ENCODE measurements around the gene DNAH11.

The DNAH11 gene

DNA sequence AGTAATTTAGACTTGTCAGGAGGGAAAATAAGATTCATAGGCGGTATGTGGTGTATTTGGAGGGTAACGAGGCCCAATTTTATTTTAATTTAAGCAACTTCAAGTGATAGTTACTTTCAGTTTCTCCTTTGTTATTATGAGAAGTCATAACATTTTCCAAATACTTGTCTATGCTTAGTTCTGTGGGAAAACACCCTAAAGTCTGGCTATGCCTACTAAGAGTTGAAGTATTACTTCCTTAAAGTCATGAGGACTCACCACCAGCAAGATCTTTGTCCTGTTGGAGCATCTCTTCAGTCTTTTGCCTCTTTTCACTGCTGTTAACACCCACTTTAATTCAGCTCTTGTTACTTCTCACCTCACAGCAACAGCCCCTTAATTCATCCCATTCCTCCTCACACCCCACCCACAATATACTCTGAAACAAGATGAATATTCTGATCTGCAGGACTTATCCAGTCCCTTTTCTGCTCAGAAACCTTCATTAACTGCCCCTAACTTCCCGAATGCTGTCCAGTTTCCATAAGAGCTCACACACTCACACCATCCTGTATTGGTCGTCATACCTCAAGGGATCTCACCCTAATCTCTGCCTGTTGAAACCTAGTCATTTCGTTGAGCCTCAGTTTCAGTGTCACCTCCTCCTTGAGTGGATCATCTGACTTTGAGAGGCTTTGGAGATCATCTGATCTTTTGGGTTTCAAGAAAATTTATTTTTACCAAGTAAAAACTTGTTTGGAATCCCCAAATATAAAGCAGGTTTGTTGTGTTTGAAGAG is 61.3 kb downstream of the DNAH11 start:
- Histone ChIP-seq H3K79me2 (ENCODE audit: control insufficient read depth, insufficient read depth, low read length, poor library complexity) (no peaks in the 10 kb centered on the region), H3K4me3 (ENCODE audit: low read depth, low read length) (no peak overlapping the region), H2BK12ac (ENCODE audit: low read length) (no peak overlapping the region), H4K91ac (ENCODE audit: low read depth, low read length) (no peak overlapping the region), H3K79me1 (ENCODE audit: low read length) (no peaks in the 10 kb centered on the region), H3K27ac (ENCODE audit: low read depth, low read length) (no peak overlapping the region), H3K9ac (ENCODE audit: low read length) (no peak overlapping the region), H3K9me3 (ENCODE audit: insufficient read depth, low read depth, low read length) (no peaks in the 10 kb centered on the region), H4K12ac (ENCODE audit: low read depth, low read length) (no peak overlapping the region), H3K18ac (ENCODE audit: low read length) (no peak overlapping the region), H3K4ac (ENCODE audit: low read depth, low read length) (no peak overlapping the region), H3K4me1 (ENCODE audit: control insufficient read depth in 1 of 2, insufficient read depth in 2 of 2, low read length in 2 of 2) (no peaks in the 10 kb centered on the region), H3K36me3 (ENCODE audit: control insufficient read depth in 1 of 2, insufficient read depth in 2 of 2, low read length in 2 of 2) (no peaks in the 10 kb centered on the region), H3K4me2 (ENCODE audit: low read length) (no peak overlapping the region), H2AFZ (ENCODE audit: insufficient read depth, low read length, poor library complexity) (no peak overlapping the region), H2AK5ac (ENCODE audit: low read length) (no peak overlapping the region), H3K14ac (ENCODE audit: low read length) (no peak overlapping the region), H2BK120ac (ENCODE audit: insufficient read depth, low read length, poor library complexity) (no peak overlapping the region), H2BK5ac (ENCODE audit: low read depth, low read length, poor library complexity) (no peak overlapping the region), H4K8ac (ENCODE audit: low read depth, low read length) (no peak overlapping the region), H3K27me3 (ENCODE audit: insufficient read depth, low read length) (no peaks in the 10 kb centered on the region), H3K23ac (ENCODE audit: low read length) (no peak overlapping the region)
- no CpG with 5 or more reads among the region's 5 CpGs for WGBS (ENCODE audit: extremely low coverage, insufficient coverage, insufficient read length)
- peak in 1 of 2 donors; percentile 23 for DNase-seq

DNA sequence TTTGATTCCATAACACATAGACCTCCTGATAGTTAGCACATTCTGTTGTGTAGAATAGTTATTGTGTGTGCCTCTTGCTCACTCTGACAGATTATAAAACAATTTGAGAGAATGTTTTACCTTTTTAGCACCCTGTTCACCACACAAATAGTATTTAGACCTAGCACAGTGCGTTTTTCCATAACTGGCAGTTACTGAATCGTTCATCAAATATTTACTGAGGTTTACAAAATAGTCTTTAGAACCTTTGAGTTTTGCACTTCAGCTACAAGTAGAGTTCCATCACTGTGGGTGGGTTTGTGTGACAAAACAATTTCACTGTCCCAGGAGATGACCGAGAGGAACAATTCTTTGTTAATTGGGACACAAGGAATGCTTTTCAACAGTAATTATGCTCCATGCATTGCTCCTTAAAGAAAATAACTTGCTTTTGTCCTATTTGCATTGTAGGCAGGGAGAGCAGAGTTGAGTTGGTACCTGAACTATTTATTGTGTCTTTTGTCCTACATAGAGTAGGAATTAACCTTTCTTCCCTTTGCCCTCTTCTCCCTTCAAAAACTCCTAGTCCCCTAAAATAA is 62.3 kb downstream of the DNAH11 start:
- WGBS (ENCODE audit: extremely low coverage, insufficient coverage, insufficient read length): no CpG with 5 or more reads among the region's 3 CpGs
- DNase-seq: no peak
- no peak overlapping the region for H3K27ac ChIP-seq (ENCODE audit: low read depth, low read length)

DNA sequence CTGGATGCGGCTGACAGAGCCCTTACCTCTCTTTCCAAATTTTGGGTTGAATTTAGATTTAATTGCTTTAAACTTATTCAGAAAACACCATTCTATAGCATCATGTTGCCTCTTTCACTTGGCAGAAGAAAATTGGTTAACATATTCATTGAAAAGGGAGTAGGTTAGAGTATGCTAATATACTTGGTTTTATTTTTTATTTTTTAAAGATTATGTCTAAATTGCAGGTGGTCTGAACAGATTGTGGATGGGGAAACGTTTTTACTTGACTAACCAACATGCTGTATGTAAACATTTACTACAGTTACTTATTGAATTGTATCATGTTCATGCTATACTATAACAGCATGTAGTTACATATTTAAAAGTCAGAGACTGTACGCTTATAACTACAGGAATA is 65.6 kb downstream of the DNAH11 start:
- no peak overlapping the region for H3K23ac ChIP-seq (ENCODE audit: low read length)
- no CpG with 5 or more reads among the region's 3 CpGs for WGBS (ENCODE audit: extremely low coverage, insufficient coverage, insufficient read length)
- H4K91ac ChIP-seq (ENCODE audit: low read depth, low read length): no peak overlapping the region
- no peaks in the 10 kb centered on the region for H3K79me2 ChIP-seq (ENCODE audit: control insufficient read depth, insufficient read depth, low read length, poor library complexity)
- no peaks in the 10 kb centered on the region for H3K79me1 ChIP-seq (ENCODE audit: low read length)
- no peak overlapping the region for H3K27ac ChIP-seq (ENCODE audit: low read depth, low read length)
- no peak overlapping the region for H3K4me2 ChIP-seq (ENCODE audit: low read length)
- H4K8ac ChIP-seq (ENCODE audit: low read depth, low read length): no peak overlapping the region
- H2BK120ac ChIP-seq (ENCODE audit: insufficient read depth, low read length, poor library complexity): no peak overlapping the region
- H3K4me1 ChIP-seq (ENCODE audit: control insufficient read depth in 1 of 2, insufficient read depth in 2 of 2, low read length in 2 of 2): no peaks in the 10 kb centered on the region
- no peak overlapping the region for H3K9ac ChIP-seq (ENCODE audit: low read length)
- no peak for DNase-seq
- no peak overlapping the region for H2AK5ac ChIP-seq (ENCODE audit: low read length)
- no peaks in the 10 kb centered on the region for H3K36me3 ChIP-seq (ENCODE audit: control insufficient read depth in 1 of 2, insufficient read depth in 2 of 2, low read length in 2 of 2)
- H2BK12ac ChIP-seq (ENCODE audit: low read length): no peak overlapping the region
- H3K18ac ChIP-seq (ENCODE audit: low read length): no peak overlapping the region
- no peak overlapping the region for H4K12ac ChIP-seq (ENCODE audit: low read depth, low read length)
- no peak overlapping the region for H2BK5ac ChIP-seq (ENCODE audit: low read depth, low read length, poor library complexity)
- H3K4ac ChIP-seq (ENCODE audit: low read depth, low read length): no peak overlapping the region
- no peaks in the 10 kb centered on the region for H3K9me3 ChIP-seq (ENCODE audit: insufficient read depth, low read depth, low read length)
- H3K4me3 ChIP-seq (ENCODE audit: low read depth, low read length): no peak overlapping the region
- H2AFZ ChIP-seq (ENCODE audit: insufficient read depth, low read length, poor library complexity): no peak overlapping the region
- no peaks in the 10 kb centered on the region for H3K27me3 ChIP-seq (ENCODE audit: insufficient read depth, low read length)
- no peak overlapping the region for H3K14ac ChIP-seq (ENCODE audit: low read length)

More for the DNA sequence above, 62.3 kb downstream of the DNAH11 start:
- Histone ChIP-seq H4K91ac (ENCODE audit: low read depth, low read length) (no peak overlapping the region), H3K9ac (ENCODE audit: low read length) (no peak overlapping the region), H3K4me3 (ENCODE audit: low read depth, low read length) (no peak overlapping the region), H3K4me2 (ENCODE audit: low read length) (no peak overlapping the region), H3K9me3 (ENCODE audit: insufficient read depth, low read depth, low read length) (no peaks in the 10 kb centered on the region), H3K79me2 (ENCODE audit: control insufficient read depth, insufficient read depth, low read length, poor library complexity) (no peaks in the 10 kb centered on the region), H3K18ac (ENCODE audit: low read length) (no peak overlapping the region), H3K27me3 (ENCODE audit: insufficient read depth, low read length) (no peaks in the 10 kb centered on the region), H4K12ac (ENCODE audit: low read depth, low read length) (no peak overlapping the region), H2AFZ (ENCODE audit: insufficient read depth, low read length, poor library complexity) (no peak overlapping the region), H3K4me1 (ENCODE audit: control insufficient read depth in 1 of 2, insufficient read depth in 2 of 2, low read length in 2 of 2) (no peaks in the 10 kb centered on the region), H2AK5ac (ENCODE audit: low read length) (no peak overlapping the region), H2BK12ac (ENCODE audit: low read length) (no peak overlapping the region), H2BK120ac (ENCODE audit: insufficient read depth, low read length, poor library complexity) (no peak overlapping the region), H3K23ac (ENCODE audit: low read length) (no peak overlapping the region), H2BK5ac (ENCODE audit: low read depth, low read length, poor library complexity) (no peak overlapping the region), H4K8ac (ENCODE audit: low read depth, low read length) (no peak overlapping the region), H3K36me3 (ENCODE audit: control insufficient read depth in 1 of 2, insufficient read depth in 2 of 2, low read length in 2 of 2) (no peaks in the 10 kb centered on the region), H3K14ac (ENCODE audit: low read length) (no peak overlapping the region), H3K79me1 (ENCODE audit: low read length) (no peaks in the 10 kb centered on the region), H3K4ac (ENCODE audit: low read depth, low read length) (no peak overlapping the region)

DNA sequence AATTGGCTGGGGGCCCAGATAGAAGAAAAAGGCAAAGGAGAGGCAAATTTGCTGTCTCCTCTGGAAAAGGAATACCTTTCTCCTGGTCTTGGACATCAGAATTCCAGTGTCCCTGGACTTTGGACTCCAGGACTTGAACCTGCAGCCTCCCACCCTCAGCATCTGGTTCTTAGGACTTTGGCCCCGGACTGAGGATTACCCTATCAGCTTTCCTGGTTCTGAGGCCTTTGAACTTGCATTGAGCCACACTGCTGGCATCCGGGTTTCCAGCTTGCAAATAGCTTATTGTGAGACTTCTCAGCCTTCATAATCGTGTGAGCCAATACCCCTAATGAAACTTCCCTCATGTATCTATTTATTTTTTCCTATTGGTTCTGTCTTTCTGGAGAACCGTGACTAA is 68.3 kb downstream of the DNAH11 start:
- Histone ChIP-seq H3K9ac (ENCODE audit: low read length) (no peak overlapping the region), H4K91ac (ENCODE audit: low read depth, low read length) (no peak overlapping the region), H3K4me1 (ENCODE audit: control insufficient read depth in 1 of 2, insufficient read depth in 2 of 2, low read length in 2 of 2) (no peaks in the 10 kb centered on the region), H2BK120ac (ENCODE audit: insufficient read depth, low read length, poor library complexity) (no peak overlapping the region), H3K4me3 (ENCODE audit: low read depth, low read length) (no peak overlapping the region), H3K23ac (ENCODE audit: low read length) (no peak overlapping the region), H3K14ac (ENCODE audit: low read length) (no peak overlapping the region), H3K9me3 (ENCODE audit: insufficient read depth, low read depth, low read length) (no peaks in the 10 kb centered on the region), H2BK5ac (ENCODE audit: low read depth, low read length, poor library complexity) (no peak overlapping the region), H2BK12ac (ENCODE audit: low read length) (no peak overlapping the region), H3K27me3 (ENCODE audit: insufficient read depth, low read length) (no peaks in the 10 kb centered on the region), H4K8ac (ENCODE audit: low read depth, low read length) (no peak overlapping the region), H3K79me1 (ENCODE audit: low read length) (peaks cover 1% of the 10 kb centered on the region), H2AK5ac (ENCODE audit: low read length) (no peak overlapping the region), H3K18ac (ENCODE audit: low read length) (no peak overlapping the region), H4K12ac (ENCODE audit: low read depth, low read length) (no peak overlapping the region), H3K79me2 (ENCODE audit: control insufficient read depth, insufficient read depth, low read length, poor library complexity) (no peaks in the 10 kb centered on the region), H2AFZ (ENCODE audit: insufficient read depth, low read length, poor library complexity) (no peak overlapping the region), H3K4me2 (ENCODE audit: low read length) (no peak overlapping the region), H3K27ac (ENCODE audit: low read depth, low read length) (no peak overlapping the region), H3K4ac (ENCODE audit: low read depth, low read length) (no peak overlapping the region), H3K36me3 (ENCODE audit: control insufficient read depth in 1 of 2, insufficient read depth in 2 of 2, low read length in 2 of 2) (no peaks in the 10 kb centered on the region)
- DNase-seq: no peak
- whole genome bisulfite sequencing (ENCODE audit: extremely low coverage, insufficient coverage, insufficient read length): no CpG with 5 or more reads among the region's 4 CpGs

All from trophoblast cell (in vitro differentiated cells and primary cell).